NCI-H524 (cell line): ENCODE results near the gene IZUMO1.
A peak's percentile ranks its signal among the peaks of the same experiment; 100 is the strongest.
"Not testable (repeated sequence)": the region's sequence is repeated elsewhere in the genome, so short reads cannot be mapped to it uniquely, and the experiment has no call there.

ENCODE experiments used
- DNase-seq, 2 experiments: peaks; one replicate each; lab custom pipeline; 2025; lab: John Stamatoyannopoulos, UW

IZUMO1 gene

GRCh38 chr19:48746738-48747575 lies at the start of gene IZUMO1:
Gene IZUMO1 (minus strand): TSS chr19:48746909. CDS start chr19:48745859, 1,050 bp downstream.
- peak; percentile 82 to 87 for DNase-seq

DNA sequence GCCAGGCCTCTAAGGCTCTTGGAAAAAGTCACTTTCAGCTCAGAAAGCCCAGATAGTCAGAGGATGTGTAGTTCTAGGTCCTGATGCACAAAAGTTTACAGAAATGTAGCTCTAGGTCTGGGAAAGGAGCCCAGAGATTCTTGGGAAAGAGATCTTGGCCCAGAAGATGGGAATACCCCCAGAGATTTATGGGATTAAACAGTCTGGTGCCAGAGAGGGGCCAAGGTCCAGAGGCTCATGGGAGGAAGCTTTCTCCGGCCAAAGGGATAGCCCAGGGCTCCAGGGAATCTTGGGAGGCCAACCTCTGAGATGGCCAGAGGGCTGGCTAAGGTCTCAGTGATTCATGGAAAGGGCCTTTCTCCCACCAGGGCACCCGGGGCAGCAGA lies 49.0 kb upstream of the IZUMO1 start:
- DNase-seq = no peak

DNA sequence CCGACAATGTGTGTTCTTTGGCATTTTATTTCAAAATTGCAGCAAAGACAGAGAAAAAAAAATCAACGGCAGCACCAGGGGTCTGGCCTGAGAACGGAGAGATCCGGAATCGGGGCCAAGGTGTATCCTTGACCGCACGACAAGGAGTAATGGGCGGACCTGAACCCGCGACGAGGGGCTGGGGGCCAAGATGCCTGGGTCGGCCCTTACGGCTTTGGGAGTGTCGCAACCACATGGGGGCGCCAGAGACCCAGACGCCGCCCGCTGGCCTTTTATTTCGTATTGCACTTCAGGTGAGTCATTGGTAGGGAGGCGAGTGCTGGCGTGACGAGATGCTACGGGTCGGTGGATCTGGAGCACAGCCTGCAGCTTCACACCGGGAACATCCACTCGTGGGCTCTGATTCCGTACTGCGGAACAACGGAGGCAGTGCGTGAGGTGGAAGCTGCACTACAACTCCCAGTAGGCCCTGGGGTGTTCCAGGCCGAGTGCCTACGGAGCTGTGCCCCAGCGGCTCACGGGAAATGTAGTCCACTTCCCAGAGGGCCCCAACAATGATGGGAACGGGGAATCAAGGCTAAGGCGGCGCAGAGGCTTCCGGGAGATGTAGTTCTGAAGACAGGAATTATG lies 48.5 kb upstream of the IZUMO1 start:
- DNase-seq = peak; percentile 88 to 94

DNA sequence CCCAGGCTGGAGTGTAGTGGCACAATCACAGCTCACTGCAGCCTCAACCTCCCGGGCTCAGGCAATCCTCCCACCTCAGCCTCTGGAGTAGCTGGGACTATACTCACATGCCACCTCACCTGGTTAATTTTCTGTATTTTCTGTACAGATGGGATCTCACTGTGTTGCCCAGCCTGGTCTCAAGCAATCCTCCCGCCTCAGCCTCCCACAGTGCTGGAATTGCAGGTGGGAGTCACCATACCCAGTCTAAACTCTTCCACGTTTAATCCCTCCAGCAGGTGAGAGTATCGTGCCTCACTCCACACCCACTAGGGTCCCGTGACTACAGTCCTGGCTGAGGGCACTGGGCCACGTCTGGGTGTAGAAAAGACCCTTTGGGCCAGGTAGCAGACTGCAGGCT lies 47.6 kb upstream of the IZUMO1 start:
- no peak for DNase-seq

- no peak for DNase-seq
Observed at GRCh38 chr19:48793271-48793670, 46.6 kb upstream of the IZUMO1 start.

GRCh38 chr19:48787331-48787730 lies 40.6 kb upstream of the IZUMO1 start:
- not testable (repeated sequence) for DNase-seq

GRCh38 chr19:48786422-48786821 lies 39.7 kb upstream of the IZUMO1 start:
- not testable (repeated sequence) for DNase-seq

DNA sequence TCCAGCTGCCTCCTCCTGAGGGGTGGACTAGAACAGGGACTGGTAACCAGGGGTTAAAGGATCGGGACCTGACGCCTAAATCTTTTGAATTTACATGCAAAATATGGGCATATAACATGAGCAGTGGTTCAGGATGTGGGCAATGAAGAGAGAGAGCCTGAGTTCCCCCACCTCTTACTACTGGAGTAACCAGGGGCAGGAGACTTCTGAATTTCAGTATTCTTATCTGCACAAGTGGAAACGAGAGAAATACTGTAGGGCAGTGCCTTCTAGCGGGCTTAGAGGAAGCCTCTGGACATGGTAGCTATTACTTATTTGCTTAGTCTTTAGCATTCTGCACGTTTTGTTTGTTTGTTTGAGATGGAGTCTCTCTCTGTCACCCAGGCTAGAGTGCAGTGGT lies 37.8 kb upstream of the IZUMO1 start:
- peak in 1 of 2 experiments; percentile 23 for DNase-seq

DNA sequence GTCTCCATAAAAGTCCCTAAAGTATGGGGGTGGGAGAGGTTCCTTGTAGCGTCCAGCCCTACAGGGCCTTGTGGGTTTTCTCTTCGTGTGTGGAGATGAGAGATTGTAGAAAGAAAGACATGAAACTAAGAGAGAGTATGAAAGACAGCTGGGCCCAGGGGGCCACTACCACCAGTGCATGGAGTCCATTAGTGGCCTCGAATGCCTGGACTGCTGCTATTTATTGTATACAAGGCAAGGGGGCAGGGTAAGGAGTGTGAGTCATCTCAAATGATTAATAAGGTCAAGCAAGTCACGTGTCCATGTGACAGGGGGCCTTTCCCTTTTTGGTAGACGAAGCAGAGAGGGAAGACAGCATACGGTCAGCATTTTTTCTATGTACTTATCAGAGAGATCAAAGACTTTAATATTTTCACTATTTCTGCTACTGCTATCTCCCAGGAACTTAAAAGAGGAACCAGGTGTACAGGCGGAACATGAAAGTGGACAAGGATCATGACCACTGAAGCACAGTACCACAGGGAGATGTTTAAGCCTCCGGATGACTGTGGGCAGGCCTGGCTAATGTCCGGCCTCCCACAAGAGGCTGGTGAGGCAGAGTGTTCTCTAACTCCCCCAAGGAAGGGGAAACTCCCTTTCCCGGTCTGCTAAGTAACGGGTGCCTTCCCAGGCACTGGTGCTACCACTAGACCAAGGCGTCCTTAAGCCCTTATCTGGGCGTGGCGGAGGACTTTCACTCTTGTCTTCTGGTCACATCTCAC lies 34.1 kb upstream of the IZUMO1 start:
- DNase-seq = no peak

DNA sequence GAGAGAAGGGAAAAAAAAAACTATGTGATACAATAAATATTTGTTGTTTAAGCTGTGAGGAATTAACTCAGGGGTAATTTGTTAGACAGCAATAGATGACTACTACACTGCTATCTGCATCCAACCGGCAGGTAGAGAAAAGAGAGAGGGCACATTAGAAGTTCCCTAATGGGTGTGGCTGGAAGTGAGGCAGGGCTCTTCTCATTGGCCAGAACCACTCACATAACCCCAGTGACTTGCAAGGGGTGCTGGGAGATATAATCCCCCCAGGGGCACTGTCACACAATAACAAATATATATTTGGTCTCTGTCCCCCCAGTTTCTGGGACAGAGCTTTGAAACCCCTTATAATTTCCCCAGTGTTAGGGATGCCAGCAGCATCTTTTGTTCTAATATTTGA lies 32.9 kb upstream of the IZUMO1 start:
- DNase-seq = no peak

DNA sequence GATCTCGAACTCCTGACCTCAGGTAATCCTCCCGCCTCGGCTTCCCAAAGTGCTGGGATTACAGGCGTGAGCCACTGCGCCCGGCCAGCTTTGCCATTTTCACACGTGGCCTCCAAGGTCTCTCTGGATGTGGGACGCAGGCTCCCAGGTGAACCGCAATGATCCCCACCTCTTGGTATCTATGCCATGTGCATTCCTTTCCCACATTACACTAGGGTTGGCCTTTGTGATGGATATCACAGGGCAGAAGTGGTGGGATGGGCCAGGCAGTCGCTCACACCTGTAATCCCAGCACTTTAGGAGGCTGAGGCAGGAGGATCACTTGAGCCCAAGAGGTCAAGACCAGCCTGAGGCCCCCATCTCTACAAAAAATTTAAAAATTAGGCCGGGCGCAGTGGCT lies 31.0 kb upstream of the IZUMO1 start:
- no peak for DNase-seq

DNA sequence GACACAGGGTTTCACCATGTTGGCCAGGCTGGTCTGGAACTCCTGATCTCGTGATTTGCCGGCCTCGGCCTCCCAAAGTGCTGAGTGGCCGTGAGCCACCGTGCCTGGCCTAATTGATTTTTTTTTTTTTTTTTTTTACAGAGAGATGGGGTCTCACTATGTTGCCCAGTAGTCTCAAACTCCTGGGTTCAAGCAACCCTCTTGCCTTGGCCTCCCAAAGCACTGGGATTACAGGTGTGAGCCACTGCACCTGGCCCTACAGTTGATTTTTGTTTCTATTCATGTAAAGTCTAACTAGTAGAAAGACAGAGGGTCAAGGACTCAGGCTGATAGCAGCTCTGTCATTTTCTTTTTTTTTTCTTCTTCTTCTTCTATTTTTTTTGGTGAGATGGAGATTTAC lies 30.4 kb upstream of the IZUMO1 start:
- DNase-seq = no peak

DNA sequence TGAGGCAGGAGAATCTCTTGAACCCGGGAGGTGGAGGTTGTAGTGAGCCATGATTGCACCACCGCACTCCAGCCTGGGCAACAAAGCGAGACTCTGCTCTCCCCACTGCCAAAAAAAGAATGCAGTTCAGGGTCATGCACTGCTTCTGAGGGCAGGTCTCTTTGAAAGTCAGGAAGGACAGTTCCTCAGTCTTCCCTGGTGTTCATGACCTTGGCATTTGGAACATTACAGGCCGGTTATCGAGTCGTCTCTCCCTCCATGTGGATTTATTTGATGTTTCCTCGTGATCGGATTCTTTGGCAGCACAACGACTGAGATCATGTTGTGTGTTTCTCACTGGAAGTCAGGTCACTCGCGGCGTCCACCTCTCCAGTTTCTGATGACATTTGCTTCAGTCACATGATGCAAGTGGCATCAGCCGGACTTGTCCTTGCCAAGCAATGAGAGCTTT lies 25.8 kb upstream of the IZUMO1 start:
- no peak for DNase-seq

GRCh38 chr19:48770734-48771472 lies 24.2 kb upstream of the IZUMO1 start:
- DNase-seq = no peak

DNA sequence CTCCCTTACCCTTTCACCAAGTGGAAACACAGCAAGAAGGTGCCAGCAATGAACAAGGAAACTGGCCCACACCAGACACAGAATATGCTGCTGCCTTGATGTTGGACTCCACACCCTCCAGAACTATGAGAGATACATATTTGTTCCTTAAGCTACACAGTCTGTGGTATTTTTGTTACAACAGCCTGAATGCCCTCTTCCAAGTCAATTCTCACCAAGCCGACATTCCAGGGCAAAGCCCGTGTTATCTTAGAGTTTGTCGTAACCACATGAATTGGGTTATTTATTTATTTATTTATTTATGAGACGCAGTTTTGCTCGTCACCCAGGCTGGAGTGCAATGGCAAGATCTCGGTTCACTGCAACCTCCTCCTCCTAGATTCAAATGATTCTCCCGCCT lies 23.6 kb upstream of the IZUMO1 start:
- no peak for DNase-seq

DNA sequence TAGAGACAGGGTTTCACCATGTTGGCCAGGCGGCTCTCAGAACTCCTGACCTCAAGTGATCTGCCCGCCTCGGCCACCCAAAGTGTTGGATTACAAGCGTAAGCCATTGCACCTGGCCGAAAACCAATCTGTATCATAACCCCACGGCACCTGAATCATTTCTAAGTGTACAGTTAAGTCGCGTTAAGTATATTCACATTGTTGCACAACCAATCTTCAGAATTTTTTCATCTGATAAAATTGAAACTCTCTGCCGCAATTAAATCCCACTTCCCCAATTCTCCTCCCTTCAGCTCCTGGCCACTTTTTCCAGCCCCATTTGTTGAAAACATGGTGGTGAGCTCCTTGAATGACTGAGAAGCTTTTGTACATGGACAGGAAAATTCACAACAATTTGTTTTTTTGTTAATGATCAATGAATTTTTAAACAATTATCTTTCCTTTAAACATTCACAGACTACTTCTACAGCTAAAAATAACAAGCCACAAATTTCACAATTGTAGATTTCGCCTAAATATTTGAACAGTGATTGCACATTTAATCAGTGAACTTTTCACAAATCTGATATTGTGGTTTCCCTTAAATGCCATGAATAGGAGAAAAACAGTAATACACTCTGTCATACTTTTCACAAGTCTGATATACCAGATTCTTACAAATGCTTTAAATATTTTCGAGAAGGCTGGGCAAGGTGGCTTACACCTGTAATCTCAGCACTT lies 22.4 kb upstream of the IZUMO1 start:
- no peak for DNase-seq

DNA sequence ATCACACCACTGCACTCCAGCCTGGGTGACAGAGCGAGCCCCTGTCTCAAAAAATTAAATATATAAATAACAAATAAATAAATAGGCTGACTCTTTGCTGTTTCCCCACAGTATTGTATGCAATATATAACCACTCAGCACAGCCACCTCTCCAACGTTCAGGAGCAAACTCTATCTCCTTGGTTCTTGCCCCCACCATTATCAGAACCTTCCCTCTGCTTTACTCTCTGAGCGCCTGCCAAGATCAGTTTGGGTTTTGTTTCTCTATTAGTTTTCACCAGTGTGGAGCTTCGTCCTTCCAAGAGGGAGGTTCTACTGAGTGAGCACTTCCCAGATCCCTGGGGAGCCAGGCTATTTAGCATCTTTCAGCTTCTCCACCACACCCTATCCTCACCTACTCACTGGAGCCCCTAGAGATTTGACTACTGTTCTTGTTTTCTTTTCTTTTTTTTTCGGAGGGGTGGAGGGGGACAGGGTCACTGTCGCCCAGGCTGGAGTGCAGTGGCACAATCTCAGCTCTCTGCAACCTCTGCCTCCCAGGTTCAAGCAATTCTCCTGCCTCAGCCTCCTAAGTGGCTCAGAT lies 21.6 kb upstream of the IZUMO1 start:
- not testable (repeated sequence) for DNase-seq

GRCh38 chr19:48765816-48766215 lies 19.1 kb upstream of the IZUMO1 start:
- not testable (repeated sequence) for DNase-seq

DNA sequence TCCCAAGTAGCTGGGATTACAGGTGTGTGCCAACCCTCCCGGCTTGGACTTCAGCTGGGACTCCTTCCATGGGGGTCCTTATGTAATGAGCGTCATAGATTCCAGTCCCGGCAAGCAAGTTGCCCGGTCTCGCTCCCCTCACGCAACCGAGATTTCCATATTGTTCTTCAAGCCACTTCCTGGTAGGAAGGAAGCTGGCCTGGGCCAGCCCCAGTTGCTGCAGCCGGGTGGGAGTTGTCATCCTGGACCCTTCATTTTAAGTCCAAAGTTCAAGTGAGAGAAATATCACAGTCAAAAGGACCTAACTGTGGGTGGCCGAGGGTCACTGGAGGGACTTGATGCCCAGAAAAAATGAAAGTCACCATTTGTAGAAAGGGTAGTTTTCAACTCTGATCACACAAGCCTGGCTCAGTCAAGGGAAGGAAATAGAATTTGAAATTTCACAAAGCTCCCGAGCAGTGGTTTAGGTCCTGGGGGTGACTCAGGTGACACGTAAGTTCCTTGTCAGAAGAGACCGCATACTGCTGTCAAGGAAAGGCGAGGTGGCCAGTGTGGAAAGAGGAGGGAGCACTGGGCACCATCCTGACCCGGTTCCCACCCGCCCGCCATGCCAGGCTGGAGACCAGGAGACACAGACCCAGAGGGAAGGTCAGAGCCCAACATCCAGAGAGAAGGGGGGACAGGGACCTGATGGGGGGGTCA lies 13.9 kb upstream of the IZUMO1 start:
- no peak for DNase-seq

- no peak for DNase-seq
Observed at GRCh38 chr19:48757741-48758144, 11.0 kb upstream of the IZUMO1 start.
